Liver (tissue), 9 donors: ENCODE results near the gene IL13. TPM values are rescaled to one million over a fixed set of nuclear protein-coding genes. Genes with fewer than 3 reads are reported as not detected.

Experiments used
- DNase-seq: peaks from one replicate; pipeline ENCODE4 v3.0.0-alpha.2; 2017; ENCODE audit warnings: low spot score
- H3K27ac ChIP-seq, 2 donors: one replicate each; pipeline ENCODE4 v1.7.0; 2013; ENCODE audit warnings: inconsistent platforms in 2 of 2, low read length in 2 of 2, control low read depth in 1 of 2, low read depth in 1 of 2, mild to moderate bottlenecking in 1 of 2
- H3K27me3 ChIP-seq, 4 donors: one replicate each; pipeline versions ENCODE4 v1.6.1 to v1.7.0; 2013; ENCODE audit warnings: low read length in 3 of 4, inconsistent platforms in 1 of 4, mild to moderate bottlenecking in 1 of 4, moderate library complexity in 1 of 4; ENCODE audit not compliant: control insufficient read depth in 4 of 4, insufficient read depth in 4 of 4
- H3K36me3 ChIP-seq, 4 donors: one replicate each; pipeline versions ENCODE4 v1.6.1 to v1.7.0; 2013; ENCODE audit warnings: low read length in 3 of 4, mild to moderate bottlenecking in 3 of 4, low read depth in 1 of 4, moderate library complexity in 1 of 4; ENCODE audit not compliant: control insufficient read depth in 4 of 4, insufficient read depth in 3 of 4
- H3K4me1 ChIP-seq, 4 donors: one replicate each; pipeline versions ENCODE4 v1.6.1 to v1.7.0; 2013; ENCODE audit warnings: low read length in 3 of 4, mild to moderate bottlenecking in 3 of 4, moderate library complexity in 1 of 4; ENCODE audit not compliant: control insufficient read depth in 4 of 4, insufficient read depth in 4 of 4
- H3K4me3 ChIP-seq, 3 donors: one replicate each; pipeline versions ENCODE4 v1.6.1 to v1.7.0; 2013; ENCODE audit warnings: low read length in 3 of 3, control low read depth in 1 of 3, low read depth in 1 of 3, mild to moderate bottlenecking in 1 of 3
- H3K9ac ChIP-seq, 2 donors: one replicate each; pipeline ENCODE4 v1.7.0; 2013; ENCODE audit warnings: low read length in 2 of 2, mild to moderate bottlenecking in 2 of 2, moderate library complexity in 2 of 2, control low read depth in 1 of 2, low read depth in 1 of 2
- H3K9me3 ChIP-seq, 4 donors: one replicate each; pipeline versions ENCODE4 v1.6.1 to v1.7.0; 2013; ENCODE audit warnings: low read length in 3 of 4; ENCODE audit not compliant: control insufficient read depth in 4 of 4
- EGR1 ChIP-seq, 2 donors: IDR thresholded peaks; 2 replicates each; pipeline ENCODE4 v1.6.1; 2016 to 2018; ENCODE audit warnings: antibody characterized with exemption in 2 of 2, low read depth in 2 of 2
- FOXA1 ChIP-seq: IDR thresholded peaks from 2 replicates; pipeline ENCODE4 v1.6.1; 2016; ENCODE audit warnings: antibody characterized with exemption
- GABPA ChIP-seq, 2 donors: IDR thresholded peaks in 1 of 2; conservative IDR thresholded peaks in 1 of 2; 2 replicates each; pipeline ENCODE4 v1.6.1; 2016; ENCODE audit warnings: antibody characterized with exemption in 2 of 2, mild to moderate bottlenecking in 1 of 2, moderate library complexity in 1 of 2
- HNF4A ChIP-seq, 2 donors: conservative IDR thresholded peaks; 2 replicates each; pipeline ENCODE4 v1.6.1; 2016; ENCODE audit warnings: antibody characterized with exemption in 2 of 2, mild to moderate bottlenecking in 2 of 2
- HNF4G ChIP-seq: IDR thresholded peaks from 2 replicates; pipeline ENCODE4 v1.6.1; 2016; ENCODE audit warnings: antibody characterized with exemption
- NR2F2 ChIP-seq: IDR thresholded peaks from 2 replicates; pipeline ENCODE4 v1.6.1; 2016; ENCODE audit warnings: antibody characterized with exemption
- RAD21 ChIP-seq, 2 donors: IDR thresholded peaks; 2 replicates each; pipeline ENCODE4 v1.6.1; 2016; ENCODE audit warnings: antibody characterized with exemption in 2 of 2, mild to moderate bottlenecking in 2 of 2
- RXRA ChIP-seq, 2 donors: IDR thresholded peaks; 2 replicates each; pipeline ENCODE4 v1.6.1; 2017 to 2018; ENCODE audit warnings: antibody characterized with exemption in 2 of 2, mild to moderate bottlenecking in 1 of 2
- SP1 ChIP-seq: IDR thresholded peaks from 2 replicates; pipeline ENCODE4 v1.6.1; 2018; ENCODE audit warnings: antibody characterized with exemption, mild to moderate bottlenecking
- TAF1 ChIP-seq: conservative IDR thresholded peaks from 2 replicates; pipeline ENCODE4 v1.6.1; 2016; ENCODE audit warnings: antibody characterized with exemption, mild to moderate bottlenecking
- YY1 ChIP-seq: IDR thresholded peaks from 2 replicates; pipeline ENCODE4 v1.6.1; 2016; ENCODE audit warnings: antibody characterized with exemption, mild to moderate bottlenecking
- WGBS: extraction: QIAGEN DNeasy Blood & Tissue Kit; methylation state at CpG from one replicate; pipeline ENCODE4 v1.1.7; 2013; 5-methylcytosine and 5-hydroxymethylcytosine counted together
- polyA plus RNA-seq, 2 donors: library from polyadenylated mRNA; stranded (reverse) in 1 of 2; unstranded in 1 of 2; fragments of 200-250 nt in 1 of 2; fragments of >200 nt in 1 of 2; fragmentation: Nextera tagmentation in 1 of 2; extraction: Ambion mirVana in 1 of 2; gene quantifications; one replicate each; pipeline versions ENCODE4 v1.2.1 to v1.2.3, GENCODE V29; 2013 to 2015
- total RNA-seq, 2 donors: library from RNA; depleted of rRNA; stranded (reverse); fragments of >200 nt; gene quantifications; one replicate each; pipeline ENCODE4 v1.2.3, GENCODE V29; 2014
- TF ChIP-seq, protein P1 (sequence below): IDR thresholded peaks from 2 replicates; pipeline ENCODE4 v1.6.1; 2016; ENCODE audit warnings: antibody characterized with exemption
- TF ChIP-seq, protein P2 (sequence below): IDR thresholded peaks from 2 replicates; pipeline ENCODE4 v1.6.1; 2016; ENCODE audit warnings: antibody characterized with exemption
- TF ChIP-seq, protein P3 (sequence below): IDR thresholded peaks from 2 replicates; pipeline ENCODE4 v1.6.1; 2016; ENCODE audit warnings: antibody characterized with exemption
- TF ChIP-seq, protein P4 (sequence below): fragments of 150-350 bp; IDR thresholded peaks from 2 replicates; pipeline ENCODE4 v1.5.1; 2017; ENCODE audit warnings: improper control_type of control experiment, low read depth, low read length; ENCODE audit not compliant: missing input control
- TF ChIP-seq, protein P5 (sequence below): IDR thresholded peaks from 2 replicates; pipeline ENCODE4 v1.6.1; 2016; ENCODE audit warnings: antibody characterized with exemption, mild to moderate bottlenecking
- donor health status: healthy.
- donor health status: healthy.
- donor health status: healthy.
- donor health status: healthy.
- donor health status: healthy.

Gene IL13
- total and polyA plus RNA-seq, 4 donors = not detected

DNA sequence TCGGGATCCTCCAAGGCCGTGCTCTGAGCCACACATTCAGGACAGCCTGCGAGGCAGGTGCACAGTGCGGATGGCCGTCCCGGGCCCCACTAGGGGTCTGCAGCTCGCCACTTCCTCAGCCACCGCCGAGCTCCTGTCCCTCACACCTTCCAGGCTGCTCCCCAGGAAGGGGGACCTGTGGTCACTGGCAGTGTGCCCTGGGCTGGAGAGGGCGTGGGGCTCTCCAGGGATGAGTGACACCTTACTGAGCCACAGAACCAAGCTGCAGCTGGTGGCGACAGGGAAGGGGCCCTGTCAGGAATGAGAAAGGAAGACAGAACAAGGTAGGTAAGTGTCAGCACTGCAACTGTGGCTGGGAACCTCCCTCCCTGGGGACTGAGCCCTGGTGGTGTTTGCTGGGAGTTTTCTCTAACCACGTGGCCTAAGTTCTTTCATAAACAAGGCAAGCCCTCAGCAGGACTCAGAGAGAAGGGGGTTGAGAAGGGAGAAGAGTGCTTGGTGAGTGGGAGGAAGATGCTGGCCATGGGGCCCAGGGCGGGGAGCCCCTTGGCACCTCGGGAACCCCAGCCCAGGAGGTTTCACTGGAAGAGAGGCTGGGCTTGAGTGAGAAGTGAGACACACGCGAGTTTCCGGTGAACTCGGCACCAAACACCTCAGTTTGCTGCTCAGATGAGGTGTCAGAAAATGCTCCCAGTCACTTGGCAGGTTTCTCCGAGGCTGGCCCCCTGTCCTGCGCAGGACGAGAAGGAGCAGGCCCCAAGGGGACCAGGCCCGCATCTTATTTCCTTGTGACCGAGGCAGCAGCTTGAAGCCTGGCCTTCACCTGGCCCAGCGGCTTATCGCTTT is 5.2 kb downstream of the IL13 start:
- WGBS = 82% methylated on average over 25 of the region's 25 CpGs
- Histone ChIP-seq H3K9me3 (no peaks in the 10 kb centered on the region), H3K9ac (no peak overlapping the region), H3K27me3 (no peaks in the 10 kb centered on the region), H3K4me1 (no peaks in the 10 kb centered on the region), H3K27ac (no peak overlapping the region), H3K36me3 (no peaks in the 10 kb centered on the region), H3K4me3 (no peak overlapping the region)
- no peak for DNase-seq
- TF ChIP-seq HNF4G = no peak
- TF ChIP-seq EGR1 (IDR thresholded peaks at IDR 0.05; ENCODE audit: low read depth in 2 of 2) = no peak
- TF ChIP-seq TAF1 = no peak
- TF ChIP-seq, protein P1, sequence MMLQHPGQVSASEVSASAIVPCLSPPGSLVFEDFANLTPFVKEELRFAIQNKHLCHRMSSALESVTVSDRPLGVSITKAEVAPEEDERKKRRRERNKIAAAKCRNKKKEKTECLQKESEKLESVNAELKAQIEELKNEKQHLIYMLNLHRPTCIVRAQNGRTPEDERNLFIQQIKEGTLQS = no peak
- no peak for TF ChIP-seq RAD21 (IDR thresholded peaks at IDR 0.05)
- TF ChIP-seq NR2F2 = no peak
- no peak for TF ChIP-seq YY1
- TF ChIP-seq RXRA (IDR thresholded peaks at IDR 0.05) = no peak
- TF ChIP-seq, protein P2, sequence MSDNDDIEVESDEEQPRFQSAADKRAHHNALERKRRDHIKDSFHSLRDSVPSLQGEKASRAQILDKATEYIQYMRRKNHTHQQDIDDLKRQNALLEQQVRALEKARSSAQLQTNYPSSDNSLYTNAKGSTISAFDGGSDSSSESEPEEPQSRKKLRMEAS = no peak
- TF ChIP-seq HNF4A (conservative IDR thresholded peaks at IDR 0.05) = no peak
- TF ChIP-seq GABPA (IDR thresholded peaks at IDR 0.05 in 1 of 2, conservative IDR thresholded peaks at IDR 0.05 in 1 of 2) = no peak
- TF ChIP-seq, protein P3, sequence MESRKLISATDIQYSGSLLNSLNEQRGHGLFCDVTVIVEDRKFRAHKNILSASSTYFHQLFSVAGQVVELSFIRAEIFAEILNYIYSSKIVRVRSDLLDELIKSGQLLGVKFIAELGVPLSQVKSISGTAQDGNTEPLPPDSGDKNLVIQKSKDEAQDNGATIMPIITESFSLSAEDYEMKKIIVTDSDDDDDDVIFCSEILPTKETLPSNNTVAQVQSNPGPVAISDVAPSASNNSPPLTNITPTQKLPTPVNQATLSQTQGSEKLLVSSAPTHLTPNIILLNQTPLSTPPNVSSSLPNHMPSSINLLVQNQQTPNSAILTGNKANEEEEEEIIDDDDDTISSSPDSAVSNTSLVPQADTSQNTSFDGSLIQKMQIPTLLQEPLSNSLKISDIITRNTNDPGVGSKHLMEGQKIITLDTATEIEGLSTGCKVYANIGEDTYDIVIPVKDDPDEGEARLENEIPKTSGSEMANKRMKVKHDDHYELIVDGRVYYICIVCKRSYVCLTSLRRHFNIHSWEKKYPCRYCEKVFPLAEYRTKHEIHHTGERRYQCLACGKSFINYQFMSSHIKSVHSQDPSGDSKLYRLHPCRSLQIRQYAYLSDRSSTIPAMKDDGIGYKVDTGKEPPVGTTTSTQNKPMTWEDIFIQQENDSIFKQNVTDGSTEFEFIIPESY = no peak
- TF ChIP-seq FOXA1 = no peak
- TF ChIP-seq, protein P4, sequence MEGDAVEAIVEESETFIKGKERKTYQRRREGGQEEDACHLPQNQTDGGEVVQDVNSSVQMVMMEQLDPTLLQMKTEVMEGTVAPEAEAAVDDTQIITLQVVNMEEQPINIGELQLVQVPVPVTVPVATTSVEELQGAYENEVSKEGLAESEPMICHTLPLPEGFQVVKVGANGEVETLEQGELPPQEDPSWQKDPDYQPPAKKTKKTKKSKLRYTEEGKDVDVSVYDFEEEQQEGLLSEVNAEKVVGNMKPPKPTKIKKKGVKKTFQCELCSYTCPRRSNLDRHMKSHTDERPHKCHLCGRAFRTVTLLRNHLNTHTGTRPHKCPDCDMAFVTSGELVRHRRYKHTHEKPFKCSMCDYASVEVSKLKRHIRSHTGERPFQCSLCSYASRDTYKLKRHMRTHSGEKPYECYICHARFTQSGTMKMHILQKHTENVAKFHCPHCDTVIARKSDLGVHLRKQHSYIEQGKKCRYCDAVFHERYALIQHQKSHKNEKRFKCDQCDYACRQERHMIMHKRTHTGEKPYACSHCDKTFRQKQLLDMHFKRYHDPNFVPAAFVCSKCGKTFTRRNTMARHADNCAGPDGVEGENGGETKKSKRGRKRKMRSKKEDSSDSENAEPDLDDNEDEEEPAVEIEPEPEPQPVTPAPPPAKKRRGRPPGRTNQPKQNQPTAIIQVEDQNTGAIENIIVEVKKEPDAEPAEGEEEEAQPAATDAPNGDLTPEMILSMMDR = no peak
- TF ChIP-seq, protein P5, sequence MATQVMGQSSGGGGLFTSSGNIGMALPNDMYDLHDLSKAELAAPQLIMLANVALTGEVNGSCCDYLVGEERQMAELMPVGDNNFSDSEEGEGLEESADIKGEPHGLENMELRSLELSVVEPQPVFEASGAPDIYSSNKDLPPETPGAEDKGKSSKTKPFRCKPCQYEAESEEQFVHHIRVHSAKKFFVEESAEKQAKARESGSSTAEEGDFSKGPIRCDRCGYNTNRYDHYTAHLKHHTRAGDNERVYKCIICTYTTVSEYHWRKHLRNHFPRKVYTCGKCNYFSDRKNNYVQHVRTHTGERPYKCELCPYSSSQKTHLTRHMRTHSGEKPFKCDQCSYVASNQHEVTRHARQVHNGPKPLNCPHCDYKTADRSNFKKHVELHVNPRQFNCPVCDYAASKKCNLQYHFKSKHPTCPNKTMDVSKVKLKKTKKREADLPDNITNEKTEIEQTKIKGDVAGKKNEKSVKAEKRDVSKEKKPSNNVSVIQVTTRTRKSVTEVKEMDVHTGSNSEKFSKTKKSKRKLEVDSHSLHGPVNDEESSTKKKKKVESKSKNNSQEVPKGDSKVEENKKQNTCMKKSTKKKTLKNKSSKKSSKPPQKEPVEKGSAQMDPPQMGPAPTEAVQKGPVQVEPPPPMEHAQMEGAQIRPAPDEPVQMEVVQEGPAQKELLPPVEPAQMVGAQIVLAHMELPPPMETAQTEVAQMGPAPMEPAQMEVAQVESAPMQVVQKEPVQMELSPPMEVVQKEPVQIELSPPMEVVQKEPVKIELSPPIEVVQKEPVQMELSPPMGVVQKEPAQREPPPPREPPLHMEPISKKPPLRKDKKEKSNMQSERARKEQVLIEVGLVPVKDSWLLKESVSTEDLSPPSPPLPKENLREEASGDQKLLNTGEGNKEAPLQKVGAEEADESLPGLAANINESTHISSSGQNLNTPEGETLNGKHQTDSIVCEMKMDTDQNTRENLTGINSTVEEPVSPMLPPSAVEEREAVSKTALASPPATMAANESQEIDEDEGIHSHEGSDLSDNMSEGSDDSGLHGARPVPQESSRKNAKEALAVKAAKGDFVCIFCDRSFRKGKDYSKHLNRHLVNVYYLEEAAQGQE = no peak
- TF ChIP-seq SP1 = no peak
